GM23248 (cell line): ENCODE data around the gene MED15.

Experiments
- EZH2 ChIP-seq: fragments of 200-600 bp; sonication (generic); IDR thresholded peaks from 2 replicates; pipeline ENCODE4 v1.6.1; 2018; ENCODE audit warnings: antibody characterized with exemption, mild to moderate bottlenecking; ENCODE audit not compliant: insufficient read depth, poor library complexity, severe bottlenecking
- EZH2phosphoT487 ChIP-seq: fragments of 200-600 bp; sonication (generic); IDR thresholded peaks from 2 replicates; pipeline ENCODE4 v1.6.1; 2018; ENCODE audit warnings: antibody characterized with exemption, moderate library complexity, mild to moderate bottlenecking, low read depth; ENCODE audit not compliant: insufficient read depth

DNA sequence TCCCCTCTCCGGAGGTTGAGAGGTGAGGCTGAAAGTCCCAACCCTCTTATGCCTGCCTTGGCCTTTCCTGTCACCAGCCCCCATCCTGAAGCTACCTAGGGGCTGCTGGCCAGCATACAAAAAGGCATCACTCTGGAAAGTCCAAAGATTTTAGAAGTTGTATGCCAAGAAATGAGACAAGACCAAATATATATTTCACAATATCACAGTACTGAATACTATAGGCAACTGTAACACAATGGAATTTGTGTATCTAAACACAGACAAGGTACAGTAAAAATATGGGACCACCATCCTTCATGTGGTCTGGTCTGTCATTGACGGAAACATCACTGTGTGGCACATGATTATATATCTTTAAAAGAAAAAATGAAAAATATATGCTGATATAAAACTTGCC is 16.1 kb upstream of the MED15 start:
- no peak for TF ChIP-seq EZH2
- no peak for TF ChIP-seq EZH2phosphoT487
